ENCODE data around the gene SSR2. TPM values are rescaled to one million over a fixed set of nuclear protein-coding genes. Genes with fewer than 3 reads are reported as not detected.
A peak's percentile ranks its signal among the peaks of the same experiment; 100 is the strongest.

The SSR2 gene
- total RNA-seq, 2 donors from 2014 or later, result 193 to 234 TPM

DNA sequence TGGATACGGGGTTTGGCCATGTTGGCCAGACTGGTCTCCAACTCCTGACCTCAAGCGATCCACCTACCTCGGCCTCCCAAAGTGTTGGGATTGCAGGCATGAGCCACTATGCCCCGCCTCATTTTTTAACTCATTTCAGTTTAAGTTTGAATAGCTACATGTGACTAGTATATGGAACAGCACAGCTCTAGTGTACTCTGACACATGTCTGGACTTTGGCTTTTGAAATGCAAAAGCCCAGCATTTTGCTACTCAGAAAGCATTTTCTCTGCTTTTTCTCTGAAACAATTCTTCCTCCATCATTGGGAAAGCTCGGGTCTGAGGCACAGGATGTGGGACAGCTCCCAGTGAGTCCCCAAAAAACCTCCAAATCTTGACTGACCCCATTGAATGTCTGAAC is 4.0 kb upstream of the SSR2 start:
- Mint-ChIP-seq H3K27me3 (ENCODE audit: low read depth) (peaks cover 7% of the 10 kb centered on the region), H3K27ac (no peak overlapping the region)

GRCh38 chr1:156021954-156022353 is 1.2 kb upstream of the SSR2 start:
- H3K27ac Mint-ChIP-seq, result peak overlapping the region; percentile 7
- no peak for DNase-seq
- peaks cover 14 to 17% of the 10 kb centered on the region in 2 donors for H3K36me3 Mint-ChIP-seq (ENCODE audit: insufficient read depth in 2 of 2)
- H3K4me3 Mint-ChIP-seq, result peak overlapping the region; percentile 59 to 63
- no peaks in the 10 kb centered on the region for H3K9me3 Mint-ChIP-seq
- peaks cover 31% of the 10 kb centered on the region for H3K4me1 Mint-ChIP-seq (ENCODE audit: low read depth)
- ATAC-seq (replicated peaks in 1 of 2), result no peak
- peaks cover 7% of the 10 kb centered on the region for H3K27me3 Mint-ChIP-seq (ENCODE audit: low read depth)

More for the DNA sequence above, 4.0 kb upstream of the SSR2 start:
- DNase-seq, result no peak
- ATAC-seq (replicated peaks in 1 of 2), result no peak
- peaks cover 21% of the 10 kb centered on the region for H3K4me1 Mint-ChIP-seq (ENCODE audit: low read depth)
- no peak overlapping the region for H3K4me3 Mint-ChIP-seq
- no peaks in the 10 kb centered on the region for H3K9me3 Mint-ChIP-seq
- H3K36me3 Mint-ChIP-seq (ENCODE audit: insufficient read depth in 2 of 2), result peaks cover 8% of the 10 kb centered on the region in 2 donors

- ATAC-seq (replicated peaks in 1 of 2) (no peak), DNase-seq (no peak)
- H3K36me3 Mint-ChIP-seq (ENCODE audit: insufficient read depth in 2 of 2), result peaks cover 14 to 19% of the 10 kb centered on the region in 2 donors
- peak overlapping the region; percentile 93 to 94 for H3K4me3 Mint-ChIP-seq
- H3K4me1 Mint-ChIP-seq (ENCODE audit: low read depth), result peaks cover 29% of the 10 kb centered on the region
- no peaks in the 10 kb centered on the region for H3K9me3 Mint-ChIP-seq
- H3K27ac Mint-ChIP-seq, result peak overlapping the region; percentile 71
- peaks cover 7% of the 10 kb centered on the region for H3K27me3 Mint-ChIP-seq (ENCODE audit: low read depth)
Measured at GRCh38 chr1:156021093-156021428, 310 bp upstream of the SSR2 start.

GRCh38 chr1:156019946-156020292 is 832 bp downstream of the SSR2 start:
- Mint-ChIP-seq H3K9me3 (no peaks in the 10 kb centered on the region), H3K27me3 (ENCODE audit: low read depth) (peaks cover under 1% of the 10 kb centered on the region), H3K4me3 (peak overlapping the region; percentile 93 to 94), H3K4me1 (ENCODE audit: low read depth) (peaks cover 22% of the 10 kb centered on the region), H3K36me3 (ENCODE audit: insufficient read depth in 2 of 2) (peaks cover 15 to 19% of the 10 kb centered on the region in 2 donors), H3K27ac (peak overlapping the region; percentile 76)
- ATAC-seq (replicated peaks in 1 of 2) (no peak), DNase-seq (no peak)

- Mint-ChIP-seq H3K27me3 (ENCODE audit: low read depth) (no peaks in the 10 kb centered on the region), H3K36me3 (ENCODE audit: insufficient read depth in 2 of 2) (peaks cover 21 to 38% of the 10 kb centered on the region in 2 donors), H3K4me1 (ENCODE audit: low read depth) (peaks cover 10% of the 10 kb centered on the region), H3K9me3 (no peaks in the 10 kb centered on the region), H3K4me3 (no peak overlapping the region), H3K27ac (peak overlapping the region; percentile 49)
- DNase-seq (no peak), ATAC-seq (replicated peaks in 1 of 2) (no peak)
Measured at GRCh38 chr1:156014829-156015228, 5.9 kb downstream of the SSR2 start.

DNA sequence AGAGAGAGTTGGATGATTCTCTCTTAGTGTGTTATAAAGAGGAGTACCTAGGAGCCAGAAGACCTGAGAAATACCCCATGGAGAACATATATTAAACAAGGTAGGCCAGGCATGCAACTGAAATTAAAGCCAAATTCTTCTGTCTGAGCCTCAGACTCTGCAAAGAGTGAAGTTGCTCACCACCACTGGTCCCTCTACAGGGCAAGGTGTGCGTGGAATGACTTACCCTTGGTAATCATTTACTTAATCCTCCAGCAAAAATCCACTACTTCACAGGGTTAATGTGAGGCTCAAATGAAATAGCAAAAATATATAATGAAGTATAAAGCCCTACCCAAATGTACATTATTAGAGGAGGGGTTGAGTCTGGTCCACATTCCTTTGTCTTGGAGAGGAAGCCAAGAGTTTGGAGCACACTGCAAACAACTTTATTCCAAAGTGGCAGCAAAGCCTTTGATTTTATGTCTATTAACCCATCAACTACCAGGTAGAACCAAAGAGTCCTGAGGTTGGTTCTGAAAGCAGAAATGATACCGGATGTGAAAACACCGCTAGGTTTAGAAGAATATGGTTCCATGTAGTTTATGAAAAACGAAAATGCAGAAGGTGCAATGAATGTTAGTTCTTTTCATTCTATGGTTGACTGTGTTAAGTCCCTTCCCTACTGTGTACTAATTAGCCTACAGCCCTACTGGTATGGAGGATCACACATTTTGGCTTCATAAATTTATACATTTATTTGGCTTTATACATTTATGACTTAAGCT is 8.5 kb downstream of the SSR2 start:
- Mint-ChIP-seq H3K36me3 (ENCODE audit: insufficient read depth in 2 of 2) (peaks cover 19 to 33% of the 10 kb centered on the region in 2 donors), H3K9me3 (no peaks in the 10 kb centered on the region), H3K27ac (peak overlapping the region; percentile 73), H3K4me3 (no peak overlapping the region), H3K27me3 (ENCODE audit: low read depth) (no peaks in the 10 kb centered on the region), H3K4me1 (ENCODE audit: low read depth) (no peaks in the 10 kb centered on the region)
- no peak for DNase-seq
- no peak for ATAC-seq (replicated peaks in 1 of 2)

DNA sequence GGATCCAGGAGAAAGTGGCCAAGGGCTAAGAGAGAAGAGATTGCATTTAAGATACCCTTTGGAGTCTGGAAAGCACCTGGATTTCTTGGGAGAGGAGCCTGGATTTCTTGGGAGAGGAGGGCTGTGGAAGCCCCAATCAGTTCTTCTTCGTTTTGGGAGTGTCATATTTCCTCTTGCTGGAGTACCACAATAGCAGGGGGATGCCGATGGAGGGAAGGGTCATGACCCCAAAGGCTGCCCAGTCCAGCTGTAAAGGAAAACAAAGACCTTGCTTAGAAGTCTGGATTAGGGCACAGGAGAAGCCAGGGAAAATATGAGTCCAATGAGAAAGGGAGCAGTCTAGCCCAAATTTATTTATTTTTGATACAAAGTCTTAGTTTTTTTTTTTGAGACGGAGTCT is 11.3 kb downstream of the SSR2 start:
- ATAC-seq (replicated peaks in 1 of 2), result no peak
- no peaks in the 10 kb centered on the region for H3K27me3 Mint-ChIP-seq (ENCODE audit: low read depth)
- no peak overlapping the region for H3K4me3 Mint-ChIP-seq
- H3K4me1 Mint-ChIP-seq (ENCODE audit: low read depth), result peaks cover 14% of the 10 kb centered on the region
- no peak for DNase-seq
- H3K36me3 Mint-ChIP-seq (ENCODE audit: insufficient read depth in 2 of 2), result peaks cover 15 to 28% of the 10 kb centered on the region in 2 donors
- H3K9me3 Mint-ChIP-seq, result no peaks in the 10 kb centered on the region
- H3K27ac Mint-ChIP-seq, result no peak overlapping the region

GRCh38 chr1:156006666-156007376 is 13.9 kb downstream of the SSR2 start:
- no peaks in the 10 kb centered on the region for H3K9me3 Mint-ChIP-seq

DNA sequence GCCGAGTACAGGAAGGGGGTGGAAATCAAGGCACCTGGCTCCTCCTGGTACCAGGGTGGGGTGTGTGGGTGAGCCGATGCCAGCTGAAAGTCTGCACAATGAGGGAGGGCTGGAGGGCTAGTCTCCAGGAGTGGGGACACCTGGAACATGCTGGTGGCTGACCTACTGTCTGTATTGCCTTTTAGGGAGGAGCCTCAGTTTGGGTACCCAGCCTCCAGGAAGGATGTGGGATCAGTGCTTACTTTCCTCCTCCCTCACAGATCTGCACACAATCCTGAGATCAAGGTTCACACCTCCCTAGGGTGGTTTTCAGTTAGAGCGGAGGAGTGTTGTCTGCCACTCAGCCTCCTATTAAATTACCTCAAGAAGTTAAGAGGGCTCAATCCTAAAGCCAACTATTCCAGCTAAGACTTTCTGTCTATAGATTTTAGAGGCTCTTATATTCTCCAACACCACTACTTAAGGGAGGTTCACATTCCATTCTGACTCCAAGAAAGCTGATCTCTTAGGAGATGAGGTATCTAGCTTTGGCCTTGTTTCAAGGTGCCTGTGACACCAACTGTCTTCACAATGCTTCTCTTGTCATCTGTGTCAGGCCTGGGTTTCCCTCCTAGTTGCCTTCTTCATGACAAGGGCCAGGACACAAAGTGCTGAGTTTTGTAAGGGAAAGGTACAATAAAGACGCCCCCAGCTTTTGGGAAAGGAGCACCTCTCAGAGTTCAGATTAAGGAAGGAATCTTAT is 15.7 kb downstream of the SSR2 start:
- peak overlapping the region in 1 of 2 donors; percentile 30 for H3K4me3 Mint-ChIP-seq
- peaks cover 3 to 4% of the 10 kb centered on the region in 2 donors for H3K36me3 Mint-ChIP-seq (ENCODE audit: insufficient read depth in 2 of 2)
- DNase-seq, result no peak

More at GRCh38 chr1:156006666-156007376, 13.9 kb downstream of the SSR2 start:
- Mint-ChIP-seq H3K4me1 (ENCODE audit: low read depth) (peaks cover 14% of the 10 kb centered on the region), H3K27ac (no peak overlapping the region), H3K4me3 (no peak overlapping the region), H3K27me3 (ENCODE audit: low read depth) (no peaks in the 10 kb centered on the region), H3K36me3 (ENCODE audit: insufficient read depth in 2 of 2) (peaks cover 11 to 17% of the 10 kb centered on the region in 2 donors)
- ATAC-seq (replicated peaks in 1 of 2), result no peak
- no peak for DNase-seq

GRCh38 chr1:156003923-156004188 is 16.9 kb downstream of the SSR2 start:
- H3K27ac Mint-ChIP-seq, result no peak overlapping the region
- no peaks in the 10 kb centered on the region for H3K9me3 Mint-ChIP-seq
- ATAC-seq (replicated peaks in 1 of 2), result no peak
- peaks cover 0 to 1% of the 10 kb centered on the region in 2 donors for H3K36me3 Mint-ChIP-seq (ENCODE audit: insufficient read depth in 2 of 2)
- no peak overlapping the region for H3K4me3 Mint-ChIP-seq
- no peak for DNase-seq
- H3K27me3 Mint-ChIP-seq (ENCODE audit: low read depth), result no peaks in the 10 kb centered on the region
- H3K4me1 Mint-ChIP-seq (ENCODE audit: low read depth), result peaks cover 14% of the 10 kb centered on the region

More for the DNA sequence above, 15.7 kb downstream of the SSR2 start:
- Mint-ChIP-seq H3K27me3 (ENCODE audit: low read depth) (no peaks in the 10 kb centered on the region), H3K4me1 (ENCODE audit: low read depth) (peaks cover 14% of the 10 kb centered on the region), H3K27ac (peak overlapping the region; percentile 52), H3K9me3 (no peaks in the 10 kb centered on the region)
- peak; percentile 52 to 65 for ATAC-seq (replicated peaks in 1 of 2)

- no peak for ATAC-seq (replicated peaks in 1 of 2)
- Mint-ChIP-seq H3K9me3 (no peaks in the 10 kb centered on the region), H3K4me3 (no peak overlapping the region), H3K36me3 (ENCODE audit: insufficient read depth in 2 of 2) (no peaks in the 10 kb centered on the region), H3K27ac (no peak overlapping the region), H3K27me3 (ENCODE audit: low read depth) (no peaks in the 10 kb centered on the region), H3K4me1 (ENCODE audit: low read depth) (peaks cover 14% of the 10 kb centered on the region)
- DNase-seq, result no peak
Measured at GRCh38 chr1:156002188-156002911, 18.4 kb downstream of the SSR2 start.

GRCh38 chr1:156001662-156002171 is 19.0 kb downstream of the SSR2 start:
- no peaks in the 10 kb centered on the region for H3K36me3 Mint-ChIP-seq (ENCODE audit: insufficient read depth in 2 of 2)
- no peaks in the 10 kb centered on the region for H3K9me3 Mint-ChIP-seq
- no peak overlapping the region for H3K4me3 Mint-ChIP-seq
- DNase-seq (no peak), ATAC-seq (replicated peaks in 1 of 2) (no peak)
- no peaks in the 10 kb centered on the region for H3K27me3 Mint-ChIP-seq (ENCODE audit: low read depth)
- H3K27ac Mint-ChIP-seq, result no peak overlapping the region
- peaks cover 14% of the 10 kb centered on the region for H3K4me1 Mint-ChIP-seq (ENCODE audit: low read depth)

Data from activated T-cell treated with anti-CD3 and anti-CD28 coated beads, Interleukin-2, amount 50 U/mL, for 72 hours (primary cell).